Measurements from ENCODE around the gene EXPH5. TPM values are rescaled to one million over a fixed set of nuclear protein-coding genes. Genes with fewer than 3 reads are reported as not detected.

Gene EXPH5
- total RNA-seq, 1 experiment from 2014 or later = 18.3 TPM

DNA sequence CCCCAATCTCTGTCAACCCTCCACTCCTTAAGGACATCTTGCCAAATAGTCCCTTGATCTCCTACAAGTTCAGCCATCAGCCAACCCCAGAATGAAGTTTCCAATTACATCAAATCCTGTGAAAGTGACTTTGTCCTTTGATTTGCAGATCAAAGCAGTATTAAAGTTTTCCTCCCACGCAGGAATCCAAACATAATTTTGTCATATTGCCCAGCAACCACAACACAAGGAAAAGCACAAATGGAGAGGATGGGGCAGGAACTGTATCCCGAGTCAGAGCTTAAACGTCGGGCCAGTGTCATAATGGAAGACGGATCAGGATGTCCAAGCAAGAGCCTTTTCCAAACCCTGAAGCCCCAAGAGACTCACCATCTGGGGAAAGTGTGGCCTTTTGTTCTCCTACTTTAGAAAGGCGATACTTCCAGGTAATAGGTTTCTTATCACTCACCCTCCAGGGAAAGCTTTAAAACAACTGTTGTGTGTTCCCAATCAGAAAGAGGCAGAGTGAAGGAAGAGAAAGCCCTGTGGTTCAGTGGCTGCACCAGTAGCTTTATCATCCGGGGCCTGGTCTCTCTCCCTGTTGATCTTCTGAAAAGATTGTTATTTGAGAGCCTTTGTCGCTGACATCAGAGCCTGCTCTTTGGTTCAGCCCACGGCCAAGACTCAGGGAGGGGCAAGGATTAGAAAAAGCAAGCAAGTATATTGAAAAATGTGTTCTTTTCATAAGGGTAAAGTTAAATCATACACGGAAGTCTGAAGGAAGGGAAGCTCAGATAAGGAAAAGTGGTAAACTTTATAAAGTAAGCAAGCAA is 41.7 kb downstream of the EXPH5 start:
- Histone ChIP-seq H2AFZ (ENCODE audit: low read depth, low read length, poor library complexity, severe bottlenecking) (no peak overlapping the region), H3K27me3 (ENCODE audit: insufficient read depth, low read length) (no peaks in the 10 kb centered on the region), H4K20me1 (ENCODE audit: insufficient read depth) (no peaks in the 10 kb centered on the region), H3K36me3 (ENCODE audit: control insufficient read depth in 1 of 2, insufficient read depth in 2 of 2, low read length in 2 of 2) (no peaks in the 10 kb centered on the region), H3K27ac (ENCODE audit: low read depth, low read length) (no peak overlapping the region), H3K4me2 (ENCODE audit: low read length) (peak overlapping the region; percentile 48), H3K79me2 (ENCODE audit: insufficient read depth, low read length) (no peaks in the 10 kb centered on the region), H3K9me2 (ENCODE audit: insufficient read depth) (no peaks in the 10 kb centered on the region), H3K9ac (ENCODE audit: low read length) (no peak overlapping the region), H3K4me3 (replicated peaks in 1 of 2; ENCODE audit: low read depth in 1 of 2, low read length in 2 of 2) (no peak overlapping the region), H3K4me1 (ENCODE audit: control insufficient read depth in 1 of 2, insufficient read depth in 2 of 2, low read length in 2 of 2) (peaks cover 17 to 18% of the 10 kb centered on the region in 2 experiments), H3K9me3 (ENCODE audit: control insufficient read depth in 1 of 2, insufficient read depth in 1 of 2, low read depth in 1 of 2, low read length in 2 of 2) (no peaks in the 10 kb centered on the region)
- RAD21 ChIA-PET (ENCODE audit: low non-redundant PET in 1 of 2, low total read pairs in 2 of 2, uncharacterized antibody in 2 of 2, unreplicated experiment in 2 of 2) = interaction anchor here in 1 of 2 experiments (0.8 kb wide), 1 partner anchor 97 kb away, joined by 3 read pairs; no protein-coding TSS in a partner anchor
- peak; percentile 18 for DNase-seq (ENCODE audit: low read depth, low spot score)
- BruUV-seq (replicated peaks) = no TSS peak
- peak; percentile 54 for ATAC-seq
- TF ChIP-seq SP1 (IDR thresholded peaks at IDR 0.05; ENCODE audit: low read depth) = no peak
- TF ChIP-seq TCF7L2 (IDR thresholded peaks at IDR 0.05; ENCODE audit: borderline replicate concordance, extremely low read depth, insufficient read depth, insufficient read length) = peak; percentile 39
- TF ChIP-seq EGR1 (IDR thresholded peaks at IDR 0.05; ENCODE audit: low read depth) = 0 out of 2 replicates have a peak, but pooled peaks have one; percentile 66
- CTCF ChIA-PET = no interaction called here
- POLR2A ChIA-PET = interaction anchor here (0.5 to 1.1 kb wide), 2 partner anchors 16 to 445 kb away, joined by 3 to 5 read pairs; no protein-coding TSS in a partner anchor
- intact Hi-C loops (cut with micrococcal nuclease) = no loop called here

DNA sequence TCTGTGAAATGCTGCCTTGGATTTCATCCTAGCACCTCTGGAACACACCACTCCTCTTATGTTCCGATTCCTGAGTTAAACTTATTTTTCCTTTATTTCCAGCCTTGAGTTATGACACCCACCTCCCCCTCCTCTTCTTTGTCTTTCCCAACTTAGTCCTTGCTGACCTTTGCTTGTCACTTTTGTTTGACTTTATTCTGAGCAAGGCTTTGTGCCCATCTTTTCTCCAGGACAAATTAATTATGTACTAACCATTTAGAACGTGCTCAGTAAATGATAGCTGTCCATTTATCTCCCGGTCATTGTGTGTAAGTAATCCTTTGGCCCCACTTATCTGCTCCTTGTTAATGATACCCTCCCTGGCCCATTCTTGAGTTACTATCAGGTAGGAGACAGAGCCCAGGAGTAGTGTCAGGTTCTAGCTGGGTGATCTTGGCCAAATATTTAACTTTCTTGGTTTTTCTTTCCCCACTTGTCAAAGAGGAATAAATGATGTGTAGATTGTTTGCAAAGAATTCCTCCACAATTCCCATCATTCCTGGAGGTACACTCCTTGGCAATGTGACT is 44.2 kb downstream of the EXPH5 start:
- CTCF ChIA-PET = no interaction called here
- no peak overlapping the region for H3K27ac ChIP-seq (ENCODE audit: low read depth, low read length)

More for the DNA sequence above, 44.2 kb downstream of the EXPH5 start:
- no peaks in the 10 kb centered on the region for H3K36me3 ChIP-seq (ENCODE audit: control insufficient read depth in 1 of 2, insufficient read depth in 2 of 2, low read length in 2 of 2)
- intact Hi-C loops (cut with micrococcal nuclease) = no loop called here
- ChIA-PET RAD21 (ENCODE audit: low non-redundant PET in 1 of 2, low total read pairs in 2 of 2, uncharacterized antibody in 2 of 2, unreplicated experiment in 2 of 2) (no interaction called here), POLR2A (no interaction called here)
- no peak overlapping the region for H3K9ac ChIP-seq (ENCODE audit: low read length)
- H3K9me3 ChIP-seq (ENCODE audit: control insufficient read depth in 1 of 2, insufficient read depth in 1 of 2, low read depth in 1 of 2, low read length in 2 of 2) = no peaks in the 10 kb centered on the region
- no peak for ATAC-seq
- no peaks in the 10 kb centered on the region for H3K9me2 ChIP-seq (ENCODE audit: insufficient read depth)
- no peaks in the 10 kb centered on the region for H4K20me1 ChIP-seq (ENCODE audit: insufficient read depth)
- no peak for DNase-seq (ENCODE audit: low read depth, low spot score)
- H2AFZ ChIP-seq (ENCODE audit: low read depth, low read length, poor library complexity, severe bottlenecking) = no peak overlapping the region
- H3K4me2 ChIP-seq (ENCODE audit: low read length) = no peak overlapping the region
- H3K27me3 ChIP-seq (ENCODE audit: insufficient read depth, low read length) = no peaks in the 10 kb centered on the region
- TF ChIP-seq TCF7L2 (IDR thresholded peaks at IDR 0.05; ENCODE audit: borderline replicate concordance, extremely low read depth, insufficient read depth, insufficient read length) (no peak), YY1 (IDR thresholded peaks at IDR 0.05; ENCODE audit: extremely low read depth, insufficient replicate concordance, low read depth, low read length) (no peak), FOSL1 (IDR thresholded peaks at IDR 0.05; ENCODE audit: low read depth) (no peak), SIN3A (IDR thresholded peaks at IDR 0.05; ENCODE audit: low read depth) (no peak), POLR2AphosphoS5 (IDR thresholded peaks at IDR 0.05; ENCODE audit: low read depth, low read length) (no peak), SRF (IDR thresholded peaks at IDR 0.05; ENCODE audit: low read depth) (no peak), RAD21 (IDR thresholded peaks at IDR 0.05; ENCODE audit: low read depth) (no peak)
- TF ChIP-seq, protein P1, sequence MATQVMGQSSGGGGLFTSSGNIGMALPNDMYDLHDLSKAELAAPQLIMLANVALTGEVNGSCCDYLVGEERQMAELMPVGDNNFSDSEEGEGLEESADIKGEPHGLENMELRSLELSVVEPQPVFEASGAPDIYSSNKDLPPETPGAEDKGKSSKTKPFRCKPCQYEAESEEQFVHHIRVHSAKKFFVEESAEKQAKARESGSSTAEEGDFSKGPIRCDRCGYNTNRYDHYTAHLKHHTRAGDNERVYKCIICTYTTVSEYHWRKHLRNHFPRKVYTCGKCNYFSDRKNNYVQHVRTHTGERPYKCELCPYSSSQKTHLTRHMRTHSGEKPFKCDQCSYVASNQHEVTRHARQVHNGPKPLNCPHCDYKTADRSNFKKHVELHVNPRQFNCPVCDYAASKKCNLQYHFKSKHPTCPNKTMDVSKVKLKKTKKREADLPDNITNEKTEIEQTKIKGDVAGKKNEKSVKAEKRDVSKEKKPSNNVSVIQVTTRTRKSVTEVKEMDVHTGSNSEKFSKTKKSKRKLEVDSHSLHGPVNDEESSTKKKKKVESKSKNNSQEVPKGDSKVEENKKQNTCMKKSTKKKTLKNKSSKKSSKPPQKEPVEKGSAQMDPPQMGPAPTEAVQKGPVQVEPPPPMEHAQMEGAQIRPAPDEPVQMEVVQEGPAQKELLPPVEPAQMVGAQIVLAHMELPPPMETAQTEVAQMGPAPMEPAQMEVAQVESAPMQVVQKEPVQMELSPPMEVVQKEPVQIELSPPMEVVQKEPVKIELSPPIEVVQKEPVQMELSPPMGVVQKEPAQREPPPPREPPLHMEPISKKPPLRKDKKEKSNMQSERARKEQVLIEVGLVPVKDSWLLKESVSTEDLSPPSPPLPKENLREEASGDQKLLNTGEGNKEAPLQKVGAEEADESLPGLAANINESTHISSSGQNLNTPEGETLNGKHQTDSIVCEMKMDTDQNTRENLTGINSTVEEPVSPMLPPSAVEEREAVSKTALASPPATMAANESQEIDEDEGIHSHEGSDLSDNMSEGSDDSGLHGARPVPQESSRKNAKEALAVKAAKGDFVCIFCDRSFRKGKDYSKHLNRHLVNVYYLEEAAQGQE (IDR thresholded peaks at IDR 0.05; ENCODE audit: low read depth) = no peak
- TF ChIP-seq, protein P2, sequence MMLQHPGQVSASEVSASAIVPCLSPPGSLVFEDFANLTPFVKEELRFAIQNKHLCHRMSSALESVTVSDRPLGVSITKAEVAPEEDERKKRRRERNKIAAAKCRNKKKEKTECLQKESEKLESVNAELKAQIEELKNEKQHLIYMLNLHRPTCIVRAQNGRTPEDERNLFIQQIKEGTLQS (IDR thresholded peaks at IDR 0.05) = no peak
- BruUV-seq (replicated peaks) = no TSS peak
- peaks cover 17 to 18% of the 10 kb centered on the region in 2 experiments for H3K4me1 ChIP-seq (ENCODE audit: control insufficient read depth in 1 of 2, insufficient read depth in 2 of 2, low read length in 2 of 2)
- no peaks in the 10 kb centered on the region for H3K79me2 ChIP-seq (ENCODE audit: insufficient read depth, low read length)
- no peak overlapping the region for H3K4me3 ChIP-seq (replicated peaks in 1 of 2; ENCODE audit: low read depth in 1 of 2, low read length in 2 of 2)

Data from HCT116 (cell line).